Measurements from ENCODE around the gene CARS1.
A peak's percentile ranks its signal among the peaks of the same experiment; 100 is the strongest.

CARS1 gene

GRCh38 chr11:3007404-3008010 is 49.7 kb downstream of the CARS1 start:
- no peak for DNase-seq

- no peak for DNase-seq
Observed at GRCh38 chr11:3006505-3007260, 50.5 kb downstream of the CARS1 start.

- DNase-seq, result no peak
Observed at GRCh38 chr11:3004481-3004880, 52.7 kb downstream of the CARS1 start.

- no peak for DNase-seq
Observed at GRCh38 chr11:3003396-3004231, 53.6 kb downstream of the CARS1 start.

GRCh38 chr11:3002871-3003270 is 54.4 kb downstream of the CARS1 start:
- no peak for DNase-seq

GRCh38 chr11:3002351-3002861 is 54.8 kb downstream of the CARS1 start:
- no peak for DNase-seq

- DNase-seq, result peak; percentile 49
Observed at GRCh38 chr11:3001496-3001895, 55.7 kb downstream of the CARS1 start.

GRCh38 chr11:3000032-3000961 is 56.9 kb downstream of the CARS1 start:
- peak; percentile 85 for DNase-seq

GRCh38 chr11:2999464-2999998 is 57.7 kb downstream of the CARS1 start:
- peak; percentile 5 for DNase-seq

GRCh38 chr11:2998073-2998850 is 59.0 kb downstream of the CARS1 start:
- DNase-seq, result peak; percentile 14

- DNase-seq, result peak; percentile 8
Observed at GRCh38 chr11:2997406-2997805, 59.8 kb downstream of the CARS1 start.

GRCh38 chr11:2996976-2997375 is 60.2 kb downstream of the CARS1 start:
- DNase-seq, result peak; percentile 17

GRCh38 chr11:2995893-2996554 is 61.2 kb downstream of the CARS1 start:
- DNase-seq, result peak; percentile 17

GRCh38 chr11:2995031-2995561 is 62.1 kb downstream of the CARS1 start:
- peak; percentile 11 for DNase-seq

GRCh38 chr11:2994336-2994730 is 62.9 kb downstream of the CARS1 start:
- peak; percentile 11 for DNase-seq

GRCh38 chr11:2992997-2993325 is 64.3 kb downstream of the CARS1 start:
- no peak for DNase-seq

GRCh38 chr11:2992234-2992996 is 64.8 kb downstream of the CARS1 start, which contains the start of gene NAP1L4:
Gene NAP1L4 (minus strand): TSS chr11:2992329. CDS start chr11:2979220, 13,109 bp downstream.
- DNase-seq, result peak; percentile 97

GRCh38 chr11:2991452-2992233 is 65.6 kb downstream of the CARS1 start:
- DNase-seq, result no peak
